KMS-11 (cell line): Measurements from ENCODE around the gene TNNI3K.

Experiments used
- H2AFZ ChIP-seq: fragments of 200-600 bp; sonication (generic); 2 replicates; pipeline ENCODE4 v1.6.1; 2016; ENCODE audit warnings: antibody characterized with exemption, mixed run types, low read depth
- H3K27ac ChIP-seq: fragments of 200-600 bp; sonication (generic); 2 replicates; pipeline ENCODE4 v1.6.1; 2016; ENCODE audit warnings: mild to moderate bottlenecking, mixed run types
- H3K27me3 ChIP-seq: fragments of 200-600 bp; sonication (generic); 2 replicates; pipeline ENCODE4 v1.6.1; 2017; ENCODE audit warnings: mild to moderate bottlenecking, low read depth, mixed run types, moderate library complexity; ENCODE audit not compliant: insufficient read depth
- H3K36me3 ChIP-seq: fragments of 200-600 bp; sonication (generic); 2 replicates; pipeline ENCODE4 v1.6.1; 2017; ENCODE audit warnings: mild to moderate bottlenecking, mixed run types; ENCODE audit not compliant: insufficient read depth
- H3K4me1 ChIP-seq: fragments of 200-600 bp; sonication (generic); 2 replicates; pipeline ENCODE4 v1.6.1; 2016; ENCODE audit warnings: mild to moderate bottlenecking, low read depth, mixed run types; ENCODE audit not compliant: poor library complexity, severe bottlenecking
- H3K4me2 ChIP-seq: fragments of 200-600 bp; sonication (generic); 2 replicates; pipeline ENCODE4 v1.7.0; 2016; ENCODE audit warnings: mild to moderate bottlenecking, mixed run types
- H3K4me3 ChIP-seq: fragments of 200-600 bp; sonication (generic); IDR thresholded peaks from 2 replicates; pipeline ENCODE4 v1.6.1; 2017; ENCODE audit warnings: low read depth, low read length, mixed read lengths; ENCODE audit not compliant: insufficient read depth
- H3K79me2 ChIP-seq: fragments of 200-600 bp; sonication (generic); 2 replicates; pipeline ENCODE4 v1.6.1; 2016; ENCODE audit warnings: low read depth, mixed run types; ENCODE audit not compliant: insufficient read depth
- H3K9ac ChIP-seq: fragments of 200-600 bp; sonication (generic); 2 replicates; pipeline ENCODE4 v1.6.1; 2016; ENCODE audit warnings: mild to moderate bottlenecking, mixed run types
- H4K20me1 ChIP-seq: fragments of 200-600 bp; sonication (generic); 2 replicates; pipeline ENCODE4 v1.6.1; 2016; ENCODE audit warnings: mild to moderate bottlenecking, mixed run types; ENCODE audit not compliant: insufficient read depth
- TF ChIP-seq, protein P1 (sequence below): fragments of 200-600 bp; sonication (generic); conservative IDR thresholded peaks from 2 replicates; pipeline ENCODE4 v1.6.1; 2017; ENCODE audit warnings: low read depth, mild to moderate bottlenecking, antibody characterized with exemption, low read length, moderate library complexity, mixed read lengths

TNNI3K gene

DNA sequence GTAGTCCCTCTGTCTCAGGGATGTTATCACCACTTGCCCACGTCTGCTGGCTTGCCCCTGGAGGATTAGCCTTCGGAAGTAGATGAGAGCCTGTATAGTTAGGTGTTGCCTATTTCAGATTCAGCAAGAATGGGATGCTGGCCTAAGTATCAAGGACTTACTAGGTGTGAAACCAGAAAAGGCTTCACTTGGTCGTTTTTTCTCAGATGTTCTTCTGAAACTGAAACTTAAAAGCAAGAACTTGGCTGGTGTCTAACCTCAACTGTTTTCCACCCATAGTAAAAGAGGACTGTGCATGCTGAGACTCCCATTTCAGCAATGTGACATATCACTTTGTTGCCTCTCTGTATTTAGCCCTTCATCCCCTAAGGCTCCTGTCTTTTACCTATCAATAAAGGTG is 344.2 kb downstream of the TNNI3K start:
- Histone ChIP-seq H3K9ac (no peak overlapping the region), H3K4me3 (no peak overlapping the region), H3K79me2 (no peaks in the 10 kb centered on the region), H3K4me2 (peak overlapping the region; percentile 53), H4K20me1 (no peaks in the 10 kb centered on the region), H2AFZ (no peak overlapping the region), H3K27ac (peak overlapping the region; percentile 43; the same call in 1 of the 2 replicates), H3K36me3 (no peaks in the 10 kb centered on the region), H3K27me3 (no peaks in the 10 kb centered on the region), H3K4me1 (peaks cover 71% of the 10 kb centered on the region)
- TF ChIP-seq, protein P1, sequence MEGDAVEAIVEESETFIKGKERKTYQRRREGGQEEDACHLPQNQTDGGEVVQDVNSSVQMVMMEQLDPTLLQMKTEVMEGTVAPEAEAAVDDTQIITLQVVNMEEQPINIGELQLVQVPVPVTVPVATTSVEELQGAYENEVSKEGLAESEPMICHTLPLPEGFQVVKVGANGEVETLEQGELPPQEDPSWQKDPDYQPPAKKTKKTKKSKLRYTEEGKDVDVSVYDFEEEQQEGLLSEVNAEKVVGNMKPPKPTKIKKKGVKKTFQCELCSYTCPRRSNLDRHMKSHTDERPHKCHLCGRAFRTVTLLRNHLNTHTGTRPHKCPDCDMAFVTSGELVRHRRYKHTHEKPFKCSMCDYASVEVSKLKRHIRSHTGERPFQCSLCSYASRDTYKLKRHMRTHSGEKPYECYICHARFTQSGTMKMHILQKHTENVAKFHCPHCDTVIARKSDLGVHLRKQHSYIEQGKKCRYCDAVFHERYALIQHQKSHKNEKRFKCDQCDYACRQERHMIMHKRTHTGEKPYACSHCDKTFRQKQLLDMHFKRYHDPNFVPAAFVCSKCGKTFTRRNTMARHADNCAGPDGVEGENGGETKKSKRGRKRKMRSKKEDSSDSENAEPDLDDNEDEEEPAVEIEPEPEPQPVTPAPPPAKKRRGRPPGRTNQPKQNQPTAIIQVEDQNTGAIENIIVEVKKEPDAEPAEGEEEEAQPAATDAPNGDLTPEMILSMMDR, result no peak

DNA sequence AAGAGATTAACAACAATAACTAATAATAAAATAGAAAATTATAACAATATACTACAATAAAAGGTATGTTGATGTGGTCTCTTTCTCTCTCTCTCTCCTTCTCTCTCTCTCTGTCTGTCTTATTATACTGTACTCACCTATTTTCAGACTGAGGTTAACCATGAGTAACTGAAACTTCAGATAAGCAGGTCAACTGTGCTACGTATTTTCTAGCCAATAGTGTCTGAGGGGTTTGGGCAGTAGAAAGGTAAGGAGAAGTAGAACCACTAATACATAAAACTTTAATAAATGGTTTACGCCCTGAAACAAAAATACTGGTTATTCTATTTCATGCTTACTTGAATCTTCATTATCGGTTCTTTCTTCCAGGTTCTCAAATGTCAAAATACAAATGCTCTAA is 348.2 kb downstream of the TNNI3K start:
- H3K27ac ChIP-seq, result peak overlapping the region; percentile 46
- no peaks in the 10 kb centered on the region for H3K79me2 ChIP-seq
- TF ChIP-seq, protein P1, result no peak
- no peaks in the 10 kb centered on the region for H3K27me3 ChIP-seq
- no peaks in the 10 kb centered on the region for H3K36me3 ChIP-seq
- H3K4me3 ChIP-seq, result no peak overlapping the region
- H3K9ac ChIP-seq, result no peak overlapping the region
- H4K20me1 ChIP-seq, result no peaks in the 10 kb centered on the region
- H3K4me2 ChIP-seq, result peak overlapping the region; percentile 60
- H2AFZ ChIP-seq, result no peak overlapping the region
- peaks cover 74% of the 10 kb centered on the region for H3K4me1 ChIP-seq

GRCh38 chr1:74584185-74584584 is 349.0 kb downstream of the TNNI3K start:
- Histone ChIP-seq H3K36me3 (no peaks in the 10 kb centered on the region), H3K9ac (no peak overlapping the region; the same call in 1 of the 2 replicates), H3K27ac (peak overlapping the region; percentile 46; the same call in 1 of the 2 replicates), H2AFZ (peak overlapping the region; percentile 34; the same call in 1 of the 2 replicates), H3K4me3 (no peak overlapping the region), H3K79me2 (no peaks in the 10 kb centered on the region), H3K4me1 (peaks cover 66% of the 10 kb centered on the region), H4K20me1 (no peaks in the 10 kb centered on the region), H3K27me3 (no peaks in the 10 kb centered on the region), H3K4me2 (peak overlapping the region; percentile 60)
- TF ChIP-seq, protein P1, result no peak

DNA sequence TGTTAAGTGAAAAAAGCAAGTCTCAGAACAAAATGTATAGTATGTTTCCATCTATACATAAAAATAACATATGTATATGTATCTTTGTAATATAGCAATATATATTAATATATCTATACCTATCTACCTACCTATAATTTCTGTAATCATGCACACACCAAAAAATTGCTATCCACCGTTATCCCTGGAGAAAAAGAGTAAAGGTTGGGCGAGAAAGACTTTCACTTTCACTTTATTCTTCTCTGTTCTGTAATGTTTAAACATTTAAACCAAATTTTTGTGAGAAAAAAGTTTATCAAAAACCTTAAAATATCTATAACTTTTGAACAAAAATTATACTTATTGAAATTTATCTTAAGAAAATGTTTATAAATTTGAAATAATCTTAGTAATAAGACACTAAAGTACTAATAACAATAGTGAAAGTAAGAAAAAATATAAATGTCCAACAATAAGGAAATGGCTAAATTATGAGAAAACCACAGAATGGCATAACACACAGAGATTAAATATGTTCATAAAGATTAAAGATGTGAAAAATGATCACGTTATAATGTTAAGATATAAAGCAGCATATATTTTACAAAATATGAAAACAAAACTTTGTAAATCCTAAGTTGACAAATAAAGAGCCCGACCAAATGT is 351.2 kb downstream of the TNNI3K start:
- no peak overlapping the region for H3K4me3 ChIP-seq
- no peak overlapping the region for H2AFZ ChIP-seq
- no peaks in the 10 kb centered on the region for H3K27me3 ChIP-seq
- TF ChIP-seq, protein P1, result no peak
- no peaks in the 10 kb centered on the region for H4K20me1 ChIP-seq
- peaks cover 46% of the 10 kb centered on the region for H3K4me1 ChIP-seq
- no peak overlapping the region for H3K9ac ChIP-seq
- H3K4me2 ChIP-seq, result no peak overlapping the region
- H3K27ac ChIP-seq, result no peak overlapping the region
- H3K79me2 ChIP-seq, result no peaks in the 10 kb centered on the region
- no peaks in the 10 kb centered on the region for H3K36me3 ChIP-seq
